COLO668 (cell line): ENCODE results near the gene OR6B2.

Experiments
- DNase-seq: peaks from one replicate; lab custom pipeline; 2025; ENCODE audit not compliant: unreplicated experiment; lab: John Stamatoyannopoulos, UW

OR6B2 gene

DNA sequence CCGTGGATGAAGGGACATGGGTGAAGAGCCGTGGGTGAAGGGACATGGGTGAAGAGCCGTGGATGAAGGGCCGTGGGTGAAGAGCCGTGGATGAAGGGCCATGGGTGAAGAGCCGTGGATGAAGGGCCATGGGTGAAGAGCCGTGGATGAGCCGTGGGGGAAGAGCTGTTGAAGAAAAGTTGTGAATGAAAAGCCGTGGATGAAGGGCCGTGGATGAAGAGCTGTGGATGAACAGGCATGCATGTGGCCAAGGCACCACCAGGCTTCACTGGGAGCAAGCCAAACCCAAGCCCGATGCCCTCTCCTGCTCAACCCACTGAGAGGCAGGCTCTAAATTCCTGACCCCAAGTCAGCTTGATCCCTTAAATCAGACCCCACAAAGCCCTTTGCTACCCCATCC, 12.5 kb upstream of the OR6B2 start:
- DNase-seq = no peak

DNA sequence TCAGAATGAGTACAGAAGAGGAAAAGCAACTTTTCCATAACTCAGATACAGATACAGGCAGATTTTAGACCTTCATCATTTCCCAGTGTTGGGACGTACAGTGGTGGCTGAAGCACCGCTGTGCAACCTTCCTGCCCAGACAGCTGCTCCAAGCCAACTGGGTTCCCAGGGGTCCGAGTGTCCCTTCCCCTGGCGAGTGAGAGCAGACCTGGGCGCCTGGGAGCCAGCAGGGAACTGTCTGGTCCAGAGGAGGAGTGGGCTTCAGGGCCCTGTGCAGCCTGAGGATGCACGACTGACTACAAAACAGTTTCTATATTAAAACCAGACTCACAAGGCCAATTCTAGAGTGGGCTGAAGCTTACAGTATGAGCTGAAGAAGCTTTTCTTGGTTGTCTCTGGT, 11.1 kb upstream of the OR6B2 start:
- DNase-seq = no peak

DNA sequence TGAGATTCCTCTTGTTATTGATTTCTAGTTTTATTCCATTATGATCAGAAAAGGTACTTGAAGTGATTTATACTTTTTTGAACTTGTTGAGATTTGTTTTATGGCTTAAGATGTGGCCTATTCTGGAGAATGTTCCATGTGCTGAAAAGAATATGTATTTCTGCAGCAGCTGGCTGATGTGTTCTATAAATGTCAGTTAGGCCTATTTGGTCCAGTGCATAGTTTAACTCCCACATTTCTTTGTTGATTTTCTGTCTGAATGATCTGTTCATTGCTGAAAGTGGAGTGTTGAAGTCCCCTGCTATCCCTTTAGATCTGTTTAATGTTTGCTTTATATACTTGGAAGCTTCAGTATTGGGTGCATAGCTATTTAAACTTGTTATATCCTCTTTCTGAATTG, 7.1 kb upstream of the OR6B2 start:
- DNase-seq = no peak

DNA sequence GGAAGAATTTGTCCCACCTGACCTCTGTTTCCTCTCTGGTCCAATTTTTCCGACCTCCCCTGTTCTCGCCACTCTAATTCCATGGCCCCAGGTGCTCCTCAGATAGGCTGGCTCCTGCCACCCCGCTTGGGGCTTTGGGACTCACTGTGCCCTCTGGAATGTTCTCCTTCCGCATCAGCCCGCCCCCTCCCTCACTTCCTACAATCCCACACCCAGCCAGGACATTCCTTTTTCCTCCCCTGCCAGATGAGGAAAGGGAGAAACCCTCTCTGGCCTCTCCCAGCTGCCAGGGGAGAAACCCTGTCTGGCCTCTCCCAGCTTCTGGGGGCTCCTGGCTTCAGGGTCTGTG, 3.1 kb upstream of the OR6B2 start:
- no peak for DNase-seq

DNA sequence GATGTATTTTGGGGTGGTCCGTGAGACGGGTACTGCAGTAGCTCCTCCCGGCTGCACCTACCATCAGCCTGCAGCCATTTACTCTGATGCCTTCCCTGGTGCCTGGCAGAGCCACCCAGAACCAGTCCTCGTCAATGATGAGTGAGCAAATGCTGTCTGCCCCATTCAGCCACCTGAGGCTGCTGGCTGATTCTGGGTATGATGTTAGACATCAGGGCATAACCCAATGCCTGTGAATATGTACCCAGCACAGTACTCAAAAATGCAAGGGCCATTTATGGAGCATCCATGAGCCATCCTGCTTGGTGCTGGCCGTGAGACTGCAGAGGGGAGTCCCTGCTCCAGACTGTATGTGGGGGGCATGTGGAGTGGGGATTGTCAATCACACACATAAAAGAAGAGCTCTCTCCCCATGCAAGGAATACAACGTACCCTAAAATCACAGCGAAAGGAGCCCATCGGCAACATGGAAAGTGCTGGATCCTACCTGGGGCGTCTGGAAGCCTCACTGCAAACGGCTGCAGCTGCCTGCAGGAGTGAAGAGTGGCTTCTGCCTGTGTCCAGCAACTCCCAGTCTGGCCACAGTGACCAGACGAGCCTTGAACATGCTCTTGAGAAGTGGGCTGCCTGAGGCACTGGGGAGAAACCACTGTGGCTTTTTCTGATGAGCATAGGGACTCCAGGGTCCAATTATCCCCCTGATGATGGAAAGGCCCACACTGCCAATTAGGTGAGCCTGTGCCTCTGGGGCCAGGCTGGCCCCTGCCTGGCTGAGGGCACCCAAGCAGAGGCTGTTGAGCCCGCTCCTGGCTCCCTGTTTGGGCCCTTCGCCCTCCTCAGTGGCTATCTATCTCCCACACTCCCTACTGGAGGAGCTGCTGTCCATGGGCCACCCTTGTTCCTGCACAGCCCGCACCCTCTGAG, 2.4 kb upstream of the OR6B2 start:
- DNase-seq = no peak

DNA sequence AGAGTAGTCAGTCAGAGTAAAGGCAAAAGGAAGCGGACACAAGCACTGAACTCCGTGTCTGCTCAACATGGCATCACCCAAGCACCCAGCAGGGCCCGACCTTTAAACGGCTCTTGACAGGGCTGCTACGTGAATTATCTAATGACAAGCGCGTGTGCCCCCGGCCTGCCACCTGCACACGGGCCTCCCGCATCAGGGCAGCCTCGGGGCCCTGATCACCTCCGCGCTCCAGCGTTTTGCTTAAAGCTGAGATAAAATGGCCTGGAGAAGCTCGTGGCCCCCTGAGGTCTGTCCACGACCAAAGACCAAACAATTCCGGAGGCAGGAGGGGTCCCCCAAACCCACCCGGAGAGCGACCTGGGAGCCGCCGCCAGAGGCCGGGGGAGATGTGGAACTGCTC, 5.5 kb downstream of the OR6B2 start:
- DNase-seq = peak; percentile 39

DNA sequence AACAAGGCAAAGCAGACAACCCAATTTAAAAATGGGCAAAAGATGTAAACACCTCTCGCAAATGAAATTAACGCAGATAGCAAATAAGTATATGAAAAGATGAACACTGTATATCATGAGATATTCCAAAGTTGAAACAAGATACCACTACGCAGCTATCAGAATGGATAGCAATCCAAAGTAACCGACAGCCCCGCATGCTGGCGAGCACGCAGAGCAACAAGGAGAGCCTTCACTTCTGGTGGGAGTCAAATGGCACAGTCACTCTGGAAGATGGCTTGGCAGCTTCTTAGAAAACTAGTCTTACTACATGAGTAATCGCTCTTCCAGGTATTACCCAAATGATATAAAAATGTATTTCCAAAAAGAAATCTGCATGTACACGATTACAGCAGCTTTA, 6.4 kb downstream of the OR6B2 start:
- DNase-seq = no peak

DNA sequence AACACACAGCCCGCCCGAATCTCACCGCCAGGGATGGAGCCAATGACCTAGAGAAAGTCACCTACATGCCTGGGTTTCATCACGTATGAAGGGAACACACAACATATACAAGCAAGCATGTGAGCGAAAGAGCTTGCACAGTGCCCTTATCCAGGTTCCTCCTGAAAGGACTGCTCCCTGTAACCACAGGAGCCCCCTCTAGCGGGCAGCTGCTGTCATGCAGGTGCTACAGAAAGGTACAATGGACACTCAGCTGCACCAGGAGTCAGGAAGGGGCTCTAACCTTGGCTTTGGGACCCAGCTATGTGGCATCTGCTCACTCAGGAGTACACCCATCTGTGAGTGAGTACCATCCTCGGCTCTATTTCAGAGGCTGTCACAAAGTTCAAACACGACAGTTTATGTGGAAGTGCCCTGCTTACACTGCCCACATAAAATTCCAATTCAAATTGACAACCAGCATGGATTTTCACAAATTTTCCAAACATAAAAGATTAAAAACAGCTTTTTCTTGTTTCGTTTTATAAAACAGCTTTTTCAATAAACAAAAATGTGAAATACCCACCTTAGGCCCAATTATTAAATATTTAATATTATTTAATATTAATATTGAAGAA, 8.6 kb downstream of the OR6B2 start:
- DNase-seq = peak; percentile 74

DNA sequence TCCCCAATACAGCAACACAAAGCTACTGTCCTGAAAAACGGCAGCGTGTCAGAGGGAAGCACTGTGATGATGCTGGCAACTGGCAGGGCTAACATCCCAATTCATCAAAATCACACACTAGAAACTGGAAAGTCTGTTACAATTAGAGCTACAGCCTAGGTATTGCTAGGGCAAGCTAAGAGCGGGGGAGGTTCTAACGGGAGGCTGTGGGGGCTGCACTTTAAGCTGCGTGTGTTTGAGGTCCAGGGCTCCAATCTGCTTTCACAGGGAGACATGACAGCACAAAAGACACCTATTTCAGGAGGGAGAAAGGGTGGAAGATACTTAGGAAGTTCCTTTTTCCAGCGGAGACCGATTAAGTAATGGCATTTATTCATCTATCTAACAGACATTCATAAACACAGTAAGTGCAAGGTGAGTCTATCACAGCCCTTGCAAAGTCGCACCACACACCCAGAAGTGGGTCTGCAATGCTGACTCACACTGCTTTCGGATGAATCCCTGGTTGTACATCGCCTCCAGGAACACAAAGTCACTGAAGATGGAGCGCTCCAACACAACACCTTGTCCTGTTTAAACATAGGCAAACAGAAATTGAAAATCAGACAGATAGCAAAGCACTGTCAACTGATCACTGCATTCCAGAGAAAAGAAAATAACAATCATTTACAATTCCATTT, 12.0 kb downstream of the OR6B2 start:
- no peak for DNase-seq

DNA sequence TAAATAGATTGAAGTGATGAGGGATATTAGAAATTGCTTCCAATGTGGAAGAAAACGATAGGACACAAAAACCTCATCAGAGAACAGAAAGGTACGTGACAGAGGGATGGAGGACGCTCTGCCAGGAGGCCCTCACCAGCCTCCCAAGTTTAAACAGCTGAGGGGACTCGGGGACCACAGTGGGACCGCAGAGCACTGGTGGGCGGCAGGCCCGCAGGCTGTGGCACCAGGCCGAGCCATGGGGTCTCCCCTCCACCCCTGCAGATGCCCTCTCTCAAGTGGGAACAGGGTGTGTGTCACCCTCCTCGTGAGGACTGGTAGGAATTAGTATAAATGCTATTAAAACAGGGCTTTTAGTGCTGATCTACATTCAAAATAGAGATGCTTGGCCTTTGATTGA, 15.9 kb downstream of the OR6B2 start:
- DNase-seq = no peak

DNA sequence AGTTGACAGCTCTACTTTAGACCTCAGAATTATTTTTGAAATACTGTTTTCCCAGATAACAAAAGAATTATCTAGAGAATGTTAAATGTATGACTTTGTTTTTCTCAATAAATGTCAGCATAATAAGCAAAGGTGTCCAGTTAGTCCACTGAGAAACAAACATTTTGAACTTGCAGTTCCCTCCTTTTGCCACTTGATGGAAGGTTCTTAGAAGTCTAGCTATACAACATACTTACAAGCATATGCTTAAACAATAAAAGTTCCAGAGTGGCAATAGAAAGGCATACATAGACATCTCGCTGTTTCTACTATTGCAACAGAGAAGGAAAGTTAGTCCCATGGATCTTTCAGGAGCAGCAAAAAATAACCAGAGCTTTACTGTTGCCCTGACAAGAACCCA, 16.9 kb downstream of the OR6B2 start:
- DNase-seq = no peak

DNA sequence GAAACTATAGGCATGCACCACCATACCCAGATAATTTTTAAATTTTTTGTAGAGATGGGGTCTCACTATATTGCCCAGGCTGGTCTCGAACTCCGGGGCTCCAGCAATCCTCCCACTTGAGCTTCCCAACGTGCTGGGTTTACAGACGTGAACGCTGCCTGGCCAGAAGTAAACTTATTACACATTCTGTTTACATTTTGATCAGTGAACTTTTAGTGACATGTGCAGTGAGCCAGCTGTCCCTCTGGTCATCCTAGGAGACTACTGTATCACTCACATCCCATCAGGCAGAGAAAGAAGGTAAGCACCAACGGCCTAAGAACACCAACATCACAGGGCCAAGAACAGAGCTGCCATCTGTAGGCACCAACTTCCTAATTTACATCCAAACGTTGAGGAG, 27.2 kb downstream of the OR6B2 start:
- no peak for DNase-seq

DNA sequence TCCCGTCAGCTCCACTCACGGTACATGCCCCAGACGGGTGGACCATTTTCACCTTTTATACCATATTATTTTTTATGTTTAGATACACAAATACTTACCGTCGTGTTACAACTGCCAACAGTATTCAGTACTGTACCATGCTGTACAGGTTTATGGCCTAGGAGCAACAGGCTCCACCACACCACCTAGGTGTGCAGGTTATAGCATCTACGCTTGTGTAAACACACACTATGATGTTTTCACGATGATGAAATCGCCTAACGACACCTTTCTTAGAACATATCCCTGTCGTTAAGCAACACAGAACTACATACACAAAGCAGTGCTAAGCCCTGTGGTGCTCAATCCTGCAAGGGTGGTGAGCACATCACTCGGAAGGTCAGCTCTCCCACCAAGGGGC, 29.6 kb downstream of the OR6B2 start:
- no peak for DNase-seq

DNA sequence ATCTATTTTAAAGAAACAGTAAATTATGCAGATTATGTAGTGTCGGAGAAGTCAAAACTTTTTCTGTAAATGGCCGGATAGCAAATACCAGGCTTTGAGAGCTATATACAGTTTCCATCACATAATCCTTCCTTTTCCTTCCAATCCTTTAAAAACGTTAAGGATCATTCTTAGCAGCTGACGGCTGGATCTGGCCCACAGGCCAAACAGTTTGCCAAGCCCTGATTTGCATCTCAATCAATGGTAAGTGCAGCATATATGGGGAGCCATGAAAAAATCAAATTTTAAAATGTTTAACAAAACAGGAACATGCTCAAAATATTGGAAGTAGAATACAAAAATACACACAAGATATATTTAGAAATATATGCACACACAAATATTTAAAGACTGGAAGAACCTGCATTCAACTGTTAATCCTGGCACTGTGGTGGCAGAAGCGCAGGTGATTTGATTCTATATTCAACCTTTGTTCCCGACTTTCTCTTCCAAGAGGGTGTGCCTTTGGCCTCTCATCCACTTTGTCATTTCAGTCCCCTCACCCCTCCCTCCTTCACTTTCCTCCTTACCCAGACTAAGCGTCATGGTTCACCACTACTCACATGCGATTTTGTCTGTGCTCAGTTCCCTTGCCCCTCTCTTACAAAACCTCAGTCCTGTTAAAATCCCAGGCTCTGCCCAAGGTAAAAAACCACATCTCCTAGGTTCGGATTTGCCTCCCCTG, 32.4 kb downstream of the OR6B2 start:
- DNase-seq = no peak

DNA sequence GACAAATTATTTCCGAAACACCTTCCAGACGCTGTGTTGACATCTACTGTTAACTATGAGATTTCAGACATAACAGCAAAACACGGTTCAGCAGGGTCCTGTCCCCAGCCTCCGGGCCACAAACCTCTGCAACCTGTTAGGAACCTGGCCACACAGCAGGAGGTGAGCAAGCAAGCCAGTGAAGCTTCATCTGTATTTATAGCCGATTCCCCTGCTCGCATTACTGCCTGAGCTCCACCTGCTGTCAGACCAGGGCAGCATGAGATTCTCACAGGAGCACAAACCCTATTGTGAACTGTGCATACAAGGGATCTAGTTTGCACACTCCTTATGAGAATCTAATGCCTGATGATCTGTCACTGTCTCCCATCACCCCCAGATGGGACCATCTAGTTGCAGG, 36.1 kb downstream of the OR6B2 start:
- no peak for DNase-seq

DNA sequence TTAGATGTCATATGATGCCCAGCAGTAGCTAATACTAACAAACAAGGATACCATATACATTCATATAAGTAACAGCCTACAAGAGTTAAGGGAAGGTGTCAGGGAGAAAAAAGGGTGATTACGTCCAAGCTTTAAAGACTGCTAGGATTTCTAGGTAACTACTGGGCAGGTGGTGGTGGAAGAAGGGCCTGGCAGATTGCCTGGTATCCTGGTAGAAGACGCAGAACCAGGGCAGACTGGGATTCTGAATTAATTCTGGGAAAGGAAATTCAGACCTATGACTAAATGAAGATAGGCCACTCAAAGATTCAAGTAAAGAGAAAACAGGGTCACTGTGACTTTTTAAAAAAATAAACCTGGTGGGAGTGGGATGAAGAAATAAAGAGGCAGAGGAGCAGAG, 36.9 kb downstream of the OR6B2 start:
- DNase-seq = no peak

DNA sequence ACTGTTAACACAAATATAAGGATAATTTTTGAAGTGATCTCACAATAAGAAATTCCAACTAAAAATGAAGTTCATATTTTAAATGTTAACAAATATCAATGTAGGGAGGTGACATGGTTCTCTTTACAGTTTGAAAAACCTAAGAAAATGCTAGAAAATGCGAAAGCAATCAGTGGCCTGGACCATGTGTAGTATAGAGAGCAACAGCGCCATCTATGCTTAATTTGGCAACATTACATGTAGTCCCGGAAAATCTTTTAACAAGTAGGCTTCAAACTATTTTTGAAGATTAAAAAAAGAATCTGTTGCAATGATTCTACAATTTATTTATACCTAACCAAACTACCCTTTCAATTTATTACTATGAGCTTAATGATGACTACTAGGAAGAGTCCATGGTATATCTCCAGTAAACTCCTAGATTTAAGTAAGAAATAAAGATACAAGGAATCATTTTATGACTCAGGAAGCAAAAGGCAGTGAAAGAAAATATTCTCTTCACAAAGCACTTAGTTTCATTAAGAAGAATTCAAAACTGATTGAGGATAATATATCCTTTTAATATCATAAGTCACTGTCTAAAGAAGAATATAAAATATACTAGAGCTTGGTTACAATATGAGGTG, 38.4 kb downstream of the OR6B2 start:
- peak; percentile 1 for DNase-seq

DNA sequence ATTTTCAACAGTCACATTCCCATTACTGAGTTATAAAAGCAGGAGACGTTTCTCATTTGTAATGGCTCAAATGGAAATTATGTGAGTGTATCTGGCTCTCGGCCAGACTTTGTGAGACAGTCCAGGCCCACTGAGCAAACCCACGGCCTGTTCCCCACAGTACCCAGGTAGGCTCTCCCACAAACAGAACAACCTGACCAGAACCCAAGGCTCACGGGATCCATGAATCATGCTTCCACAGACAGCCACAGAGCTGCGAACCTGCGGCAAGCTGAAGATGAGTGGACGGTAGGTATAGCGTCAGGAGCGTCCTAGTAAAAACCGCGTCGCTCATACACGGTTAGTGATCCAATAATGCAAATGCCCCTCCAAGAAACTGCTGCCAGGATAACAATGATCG, 39.3 kb downstream of the OR6B2 start:
- DNase-seq = no peak

DNA sequence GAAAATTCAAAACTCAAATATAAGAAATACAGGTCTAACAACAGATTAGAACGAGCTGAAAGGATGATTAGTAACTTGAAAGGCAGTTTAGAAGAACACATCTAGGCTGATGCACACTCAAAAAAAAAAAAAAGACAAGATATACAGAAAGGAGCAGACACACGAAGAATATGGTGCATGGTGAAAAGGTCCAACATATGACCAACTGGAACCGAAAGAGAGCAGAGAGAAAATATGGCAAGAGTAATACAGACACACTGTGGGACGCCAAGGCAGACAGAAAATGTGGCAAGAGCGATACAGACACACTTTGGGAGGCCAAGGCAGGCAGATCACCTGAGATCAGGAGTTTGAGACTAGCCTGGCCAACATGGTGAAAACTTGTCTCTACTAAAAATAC, 44.9 kb downstream of the OR6B2 start:
- no peak for DNase-seq

DNA sequence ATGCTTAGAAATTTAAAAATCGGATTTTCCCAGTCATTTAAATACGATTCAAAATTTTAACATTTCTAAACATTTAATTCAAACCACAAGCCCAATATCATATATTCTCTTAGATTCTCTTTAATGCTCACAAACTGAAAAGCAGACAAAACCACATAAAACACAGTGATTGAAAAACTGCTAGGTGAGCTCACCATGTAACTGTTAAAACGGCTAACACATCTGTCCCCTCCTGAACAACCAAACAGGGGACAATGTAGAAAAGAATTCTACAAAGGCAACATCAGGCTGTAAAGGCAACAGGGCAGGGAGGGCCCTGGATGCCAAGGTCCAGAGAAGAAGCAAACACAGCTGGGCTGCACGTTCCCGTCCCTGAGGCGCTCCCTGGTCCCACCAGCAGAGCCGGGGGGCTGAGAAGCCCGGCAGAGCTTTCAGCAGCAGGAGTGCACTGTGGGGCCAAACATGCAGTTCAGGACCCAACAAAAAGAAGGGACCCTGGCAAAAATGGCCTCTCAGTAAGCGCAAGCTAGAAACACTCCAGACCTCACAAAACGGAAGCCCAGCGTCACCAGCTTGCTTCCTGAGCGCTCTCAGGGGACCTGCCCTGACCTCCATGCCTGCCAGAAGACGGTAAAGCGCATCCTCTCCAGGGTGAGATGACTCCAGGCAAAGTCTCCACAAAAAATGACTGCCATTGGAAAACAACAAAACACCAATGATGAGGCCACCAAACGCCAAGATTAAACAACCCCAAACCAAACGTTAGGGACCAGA, 45.6 kb downstream of the OR6B2 start:
- no peak for DNase-seq
